Sigmoid colon (tissue), 7 donors: ENCODE data around the gene FGFRL1. TPM values are rescaled to one million over a fixed set of nuclear protein-coding genes. Genes with fewer than 3 reads are reported as not detected.

Experiments used
- DNase-seq: peaks from one replicate; pipeline ENCODE4 v3.0.0-alpha.2; 2019
- H3K27ac ChIP-seq, 4 donors: fragments of 200-600 bp; sonication (generic); one replicate each; pipeline ENCODE4 v1.5.1; 2016 to 2019; ENCODE audit warnings: mild to moderate bottlenecking in 1 of 4
- H3K27me3 ChIP-seq, 3 donors: fragments of 200-600 bp; sonication (generic); one replicate each; pipeline ENCODE4 v1.5.1; 2019; ENCODE audit warnings: mild to moderate bottlenecking in 1 of 3
- H3K36me3 ChIP-seq, 4 donors: fragments of 200-600 bp; sonication (generic); one replicate each; pipeline ENCODE4 v1.5.1; 2016 to 2019
- H3K4me1 ChIP-seq, 4 donors: fragments of 200-600 bp; sonication (generic); one replicate each; pipeline ENCODE4 v1.5.1; 2017 to 2019
- H3K4me3 ChIP-seq, 4 donors: fragments of 200-600 bp; sonication (generic); one replicate each; pipeline ENCODE4 v1.5.1; 2017 to 2019; ENCODE audit warnings: mild to moderate bottlenecking in 2 of 4, moderate library complexity in 1 of 4
- H3K9me3 ChIP-seq, 4 donors: fragments of 200-600 bp in 3 of 4; sonication (generic) in 3 of 4; one replicate each; pipeline versions ENCODE4 v1.5.1 to v1.6.1; 2013 to 2019
- CTCF ChIP-seq, 4 experiments: fragments of 450-650 bp in 3 of 4; fragments of 200-600 bp in 1 of 4; IDR thresholded peaks; one replicate each; pipeline ENCODE4 v1.5.1; 2016 to 2019; ENCODE audit warnings: antibody characterized with exemption in 4 of 4, mild to moderate bottlenecking in 3 of 4, moderate library complexity in 2 of 4
- EP300 ChIP-seq, 4 donors: sonication (generic); formaldehyde crosslinking; IDR thresholded peaks; one replicate each; pipeline ENCODE4 v1.6.1; 2017; ENCODE audit warnings: antibody characterized with exemption in 4 of 4
- POLR2A ChIP-seq, 2 donors: fragments of 450-650 bp; IDR thresholded peaks; one replicate each; pipeline ENCODE4 v1.6.1; 2016; ENCODE audit warnings: antibody characterized with exemption in 2 of 2, mild to moderate bottlenecking in 2 of 2, moderate library complexity in 2 of 2
- POLR2AphosphoS5 ChIP-seq, 4 donors: sonication (generic); formaldehyde crosslinking; IDR thresholded peaks; one replicate each; pipeline ENCODE4 v1.6.1; 2017; ENCODE audit warnings: antibody characterized with exemption in 4 of 4
- WGBS, 2 donors: extraction: QIAGEN DNeasy Blood & Tissue Kit; methylation state at CpG; one replicate each; pipeline ENCODE4 v1.1.7; 2013; 5-methylcytosine and 5-hydroxymethylcytosine counted together
- intact Hi-C: fragments of 100-400 bp; cut with DNase I; formaldehyde crosslinking; loops from one replicate; pipeline ENCODE4 v1.15.1; 2023
- polyA plus RNA-seq, 3 donors: library from polyadenylated mRNA; stranded (reverse); fragments of 200-250 nt; gene quantifications; one replicate each; pipeline ENCODE4 v1.2.3, GENCODE V29; 2013
- total RNA-seq, 4 donors: library from RNA; depleted of rRNA; stranded (reverse); fragments of >200 nt; gene quantifications; one replicate each; pipeline ENCODE4 v1.1.0, GENCODE V29; 2016
- donor health status: healthy with polysubstance abuse.
- donor health status: Bipolar disorder and iron deficiency.
- donor health status: healthy.

The FGFRL1 gene
- total and polyA plus RNA-seq, 7 donors: 1.2 to 12.1 (median 6.8) TPM

- WGBS, 2 donors: 93 to 95% methylated on average over 69 of the region's 69 CpGs
- intact Hi-C loops: loop anchor here (5.0 kb wide), 1 partner anchor 247 kb away; no protein-coding TSS in a partner anchor
- DNase-seq: no peak
- Histone ChIP-seq H3K4me1 (peaks cover 0 to 28% (median 25%) of the 10 kb centered on the region in 4 donors), H3K27me3 (no peaks in the 10 kb centered on the region), H3K36me3 (peaks cover 0 to 13% (median 0%) of the 10 kb centered on the region in 4 donors), H3K9me3 (no peaks in the 10 kb centered on the region), H3K4me3 (no peak overlapping the region), H3K27ac (no peak overlapping the region)
- no peak for TF ChIP-seq POLR2A (IDR thresholded peaks at IDR 0.05)
- no peak for TF ChIP-seq EP300 (IDR thresholded peaks at IDR 0.05)
- TF ChIP-seq POLR2AphosphoS5 (IDR thresholded peaks at IDR 0.05): no peak
- no peak for TF ChIP-seq CTCF (IDR thresholded peaks at IDR 0.05)
These were observed 22.4 kb upstream of the FGFRL1 start for GRCh38 chr4:988726-989721.

GRCh38 chr4:989722-990471 is 21.5 kb upstream of the FGFRL1 start:
- WGBS, 2 donors: 96% methylated on average over 58 of the region's 58 CpGs
- no peak overlapping the region for H3K27ac ChIP-seq
- TF ChIP-seq CTCF (IDR thresholded peaks at IDR 0.05) (no peak), POLR2AphosphoS5 (IDR thresholded peaks at IDR 0.05) (no peak), EP300 (IDR thresholded peaks at IDR 0.05) (no peak), POLR2A (IDR thresholded peaks at IDR 0.05) (no peak)
- no peak overlapping the region for H3K4me3 ChIP-seq
- H3K4me1 ChIP-seq: peaks cover 0 to 28% (median 24%) of the 10 kb centered on the region in 4 donors
- intact Hi-C loops: loop anchor here (5.0 kb wide), 1 partner anchor 248 kb away; no protein-coding TSS in a partner anchor
- H3K9me3 ChIP-seq: no peaks in the 10 kb centered on the region
- peaks cover 0 to 13% (median 0%) of the 10 kb centered on the region in 4 donors for H3K36me3 ChIP-seq
- no peak for DNase-seq
- no peaks in the 10 kb centered on the region for H3K27me3 ChIP-seq

- WGBS, 2 donors: 85 to 92% methylated on average over 26 of the region's 26 CpGs
- Histone ChIP-seq H3K27ac (no peak overlapping the region), H3K4me1 (peaks cover 0 to 20% (median 17%) of the 10 kb centered on the region in 4 donors)
These were observed 20.6 kb upstream of the FGFRL1 start for GRCh38 chr4:990746-991367.

More at GRCh38 chr4:990746-991367, 20.6 kb upstream of the FGFRL1 start:
- intact Hi-C loops: no loop called here
- TF ChIP-seq POLR2AphosphoS5 (IDR thresholded peaks at IDR 0.05) (no peak), EP300 (IDR thresholded peaks at IDR 0.05) (no peak), POLR2A (IDR thresholded peaks at IDR 0.05) (no peak), CTCF (IDR thresholded peaks at IDR 0.05) (no peak)
- H3K27me3 ChIP-seq: peaks cover 0 to under 1% (median 0%) of the 10 kb centered on the region in 3 donors
- no peak for DNase-seq
- peaks cover 0 to 13% (median 0%) of the 10 kb centered on the region in 4 donors for H3K36me3 ChIP-seq
- H3K9me3 ChIP-seq: no peaks in the 10 kb centered on the region
- no peak overlapping the region for H3K4me3 ChIP-seq
